Measurements from ENCODE around the gene QSER1. TPM values are rescaled to one million over a fixed set of nuclear protein-coding genes. Genes with fewer than 3 reads are reported as not detected.

The QSER1 gene
- total RNA-seq, 1 donor from 2014 or later: 23.4 TPM

DNA sequence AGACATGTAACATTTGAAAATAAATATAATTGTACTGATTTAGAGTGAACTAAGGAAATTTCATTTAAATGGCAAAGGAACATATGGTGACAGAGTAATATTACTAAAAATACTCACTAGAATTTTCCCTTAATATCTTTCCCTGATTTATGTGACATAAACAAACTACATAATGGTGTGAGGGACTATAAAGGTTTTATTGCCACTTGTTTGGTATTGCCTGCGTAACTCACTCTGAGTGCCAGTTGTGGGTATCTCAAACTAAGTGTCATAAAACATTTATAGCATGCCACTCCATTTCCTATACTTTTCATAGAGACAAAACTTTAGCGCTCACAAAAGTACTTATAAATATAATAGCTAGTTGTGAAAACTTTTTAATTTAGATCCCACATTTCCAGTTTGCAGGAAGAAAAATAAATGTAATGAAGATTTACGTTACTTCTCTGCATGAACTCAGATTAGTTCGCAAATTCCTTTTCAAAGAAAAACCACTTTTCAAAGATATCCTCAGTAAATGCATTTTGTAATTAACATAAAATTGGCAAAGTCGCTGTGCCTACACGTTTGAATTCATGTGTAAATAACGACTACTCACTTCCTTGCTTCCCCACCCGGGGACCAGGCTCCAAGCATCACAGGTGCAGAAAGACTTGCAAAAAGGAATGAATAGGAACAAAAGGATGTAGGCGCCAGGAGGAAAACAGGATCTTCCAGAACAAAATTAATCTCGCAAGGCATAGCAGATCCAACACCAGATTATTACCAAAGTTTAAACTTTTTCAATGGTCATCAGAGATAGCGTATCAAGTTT lies 1.6 kb upstream of the QSER1 start:
- no peak for DNase-seq (ENCODE audit: low spot score)

DNA sequence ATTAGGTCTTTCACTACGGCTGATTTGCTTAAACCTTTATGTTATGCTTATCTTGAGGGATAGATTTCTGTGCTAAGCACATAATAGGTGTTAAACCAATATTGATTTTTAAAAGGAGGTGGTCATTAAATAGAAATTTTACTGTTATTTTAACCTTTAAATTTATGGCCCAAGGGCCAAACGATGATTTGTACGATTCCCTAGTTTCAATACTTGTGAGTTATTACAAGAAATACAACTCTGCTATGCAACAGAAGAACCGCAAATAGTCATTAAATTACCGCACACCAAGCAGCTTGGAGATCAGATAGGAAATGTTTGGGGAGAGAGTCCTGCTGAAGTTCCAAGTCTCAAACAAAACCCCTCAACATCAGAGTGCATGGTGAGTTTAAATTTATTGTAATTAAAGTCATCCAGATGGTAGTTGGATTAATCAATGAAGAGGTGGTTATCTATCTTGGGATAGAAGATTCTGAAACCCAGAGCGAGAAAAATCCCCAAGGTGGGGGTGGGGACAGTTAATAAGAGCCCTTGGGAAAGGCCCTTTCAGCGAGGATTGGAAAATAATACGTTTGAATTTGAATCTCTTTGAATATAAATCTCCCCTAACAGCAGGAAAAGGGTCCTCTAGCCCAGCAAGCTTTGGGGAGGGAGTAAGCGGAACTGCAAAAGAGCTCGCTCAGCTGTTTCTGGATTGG lies 805 bp upstream of the QSER1 start:
- DNase-seq (ENCODE audit: low spot score): no peak

DNA sequence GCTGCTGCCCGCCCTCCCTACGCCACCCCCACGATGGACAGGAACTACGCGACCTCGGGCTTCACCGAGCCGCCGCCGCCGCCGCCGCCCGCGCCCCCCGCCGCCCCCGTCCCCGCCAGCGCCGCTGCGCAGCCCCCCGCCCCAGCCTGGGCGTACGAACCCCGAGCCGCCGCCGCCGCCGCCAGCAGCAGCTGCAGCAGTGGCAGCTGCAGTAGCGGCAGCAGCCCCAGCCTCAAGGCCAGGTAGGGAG lies 407 bp downstream of the QSER1 start:
- DNase-seq (ENCODE audit: low spot score): no peak

DNA sequence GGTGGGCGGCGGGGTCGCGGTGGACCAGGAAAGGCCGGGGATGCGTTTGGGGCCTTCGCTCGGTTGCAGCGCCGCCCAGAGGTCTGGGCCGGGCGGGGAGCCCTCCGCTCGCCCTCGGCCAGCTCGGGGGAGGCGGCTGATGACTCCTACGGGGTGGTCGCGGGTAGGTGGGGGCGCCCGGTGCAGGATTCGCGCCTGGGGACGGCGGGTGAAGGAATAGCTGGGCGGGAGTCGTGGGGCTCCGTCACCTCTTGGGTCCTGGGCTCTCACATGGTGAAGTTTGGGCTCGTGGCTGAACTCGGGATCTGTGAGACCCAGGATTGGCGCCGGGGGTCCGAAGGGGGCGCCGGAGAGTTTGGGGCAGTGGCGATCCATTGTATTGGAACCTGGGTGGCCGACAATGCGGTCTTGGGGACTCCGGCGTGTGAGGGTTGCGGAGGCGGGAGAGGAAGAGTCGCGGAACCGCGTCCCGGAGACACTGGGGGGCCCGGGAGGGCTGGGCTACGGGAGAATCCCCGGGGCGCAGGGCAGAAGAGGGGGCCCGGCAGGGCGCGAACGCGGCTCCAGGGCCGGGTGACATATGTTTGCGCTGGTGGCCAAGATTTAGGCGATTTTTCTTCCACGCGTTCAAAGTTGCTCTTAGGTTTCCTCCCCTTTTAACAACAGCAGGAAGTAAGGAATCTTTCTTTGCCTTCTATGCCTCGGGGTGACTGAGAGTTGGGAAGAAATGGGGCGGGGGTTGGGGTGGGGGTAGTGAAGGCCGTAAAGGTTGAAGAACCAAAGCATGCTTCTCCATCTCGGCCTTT lies 935 bp downstream of the QSER1 start:
- DNase-seq (ENCODE audit: low spot score): peak; percentile 50

DNA sequence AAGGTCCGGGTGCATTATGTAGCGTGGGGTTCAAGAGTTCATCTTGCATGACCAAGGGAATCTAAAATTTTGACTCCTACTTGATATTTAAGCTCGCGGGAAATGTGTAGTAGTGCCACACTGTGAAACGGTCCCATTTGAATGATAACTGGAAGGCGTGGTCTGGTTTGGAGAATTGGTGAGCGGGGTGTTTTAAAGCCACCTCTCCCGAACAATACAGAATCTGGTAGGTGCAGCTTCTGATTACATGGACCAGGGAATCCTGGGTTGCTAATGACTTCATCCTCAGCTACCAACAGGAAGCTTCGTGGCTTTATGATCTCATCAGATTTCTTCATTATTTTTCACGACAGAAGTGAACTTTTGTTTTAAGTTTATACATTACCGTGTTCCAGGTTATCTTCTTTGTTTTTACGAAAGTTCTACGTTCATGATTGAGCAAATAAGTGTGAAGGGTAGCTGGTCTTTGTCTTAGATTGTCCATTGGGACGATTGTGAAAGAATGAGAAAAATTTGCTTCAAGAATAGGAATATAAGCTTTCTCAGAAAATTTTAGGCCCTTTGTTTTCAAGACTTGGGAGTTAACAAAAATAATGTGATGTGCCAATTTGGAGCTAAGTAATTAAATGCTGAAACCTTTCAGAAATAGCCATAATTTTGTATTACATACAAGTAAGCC lies 1.7 kb downstream of the QSER1 start:
- DNase-seq (ENCODE audit: low spot score): no peak

DNA sequence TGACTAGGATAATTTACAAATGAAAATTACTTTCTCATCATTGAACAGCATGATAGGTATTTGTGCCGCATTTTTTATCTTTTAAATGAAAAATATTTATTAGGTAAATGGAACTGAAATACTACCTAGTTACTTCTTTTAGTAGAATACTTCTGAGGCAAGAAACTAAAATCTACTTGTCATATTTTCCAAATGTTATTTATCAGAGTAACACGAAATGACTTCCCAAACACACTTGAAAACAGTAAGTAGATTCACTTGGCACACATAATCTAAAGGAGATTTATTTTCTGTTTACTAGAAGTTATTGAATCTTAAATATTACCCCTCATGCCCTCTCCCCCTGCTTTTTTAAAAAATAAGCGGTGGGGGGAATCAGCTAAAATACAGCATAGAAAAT lies 2.3 kb downstream of the QSER1 start:
- DNase-seq (ENCODE audit: low spot score): no peak

DNA sequence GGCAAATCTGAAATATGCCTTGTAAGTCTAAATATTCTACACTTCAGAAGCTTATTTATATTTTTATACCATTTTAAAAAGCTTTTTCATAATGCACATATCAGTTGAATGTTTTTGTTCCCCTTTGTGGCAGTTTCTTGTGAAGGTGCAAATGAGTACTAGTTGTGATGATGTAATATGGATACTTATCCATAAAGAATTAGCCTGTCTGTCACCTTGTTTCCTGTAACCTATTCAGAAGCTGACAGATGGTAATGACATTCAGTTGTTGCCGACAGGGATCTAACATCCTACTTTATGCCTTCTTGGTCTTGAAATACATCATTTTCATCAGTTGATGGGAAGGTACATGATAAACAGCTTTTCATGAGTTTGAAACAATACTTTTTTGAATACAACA lies 2.9 kb downstream of the QSER1 start:
- no peak for DNase-seq (ENCODE audit: low spot score)

DNA sequence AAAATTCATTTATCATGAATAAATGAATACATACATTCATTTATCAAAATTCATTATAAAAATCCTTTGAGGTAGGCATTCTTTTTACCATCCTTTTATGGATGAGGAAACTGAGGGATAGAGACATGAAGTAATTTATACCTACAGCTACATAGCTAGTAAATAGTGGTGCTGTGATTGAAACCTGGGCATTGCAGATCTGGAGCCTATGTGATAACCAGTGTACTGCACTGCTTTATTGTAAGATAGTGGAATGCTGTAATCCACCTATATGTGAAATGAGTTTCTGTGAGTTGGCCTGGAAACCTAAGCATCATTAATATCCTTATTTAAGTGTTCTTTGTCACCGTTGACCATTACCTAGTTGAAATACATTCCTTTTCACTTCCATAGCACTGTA lies 4.5 kb downstream of the QSER1 start:
- no peak for DNase-seq (ENCODE audit: low spot score)

DNA sequence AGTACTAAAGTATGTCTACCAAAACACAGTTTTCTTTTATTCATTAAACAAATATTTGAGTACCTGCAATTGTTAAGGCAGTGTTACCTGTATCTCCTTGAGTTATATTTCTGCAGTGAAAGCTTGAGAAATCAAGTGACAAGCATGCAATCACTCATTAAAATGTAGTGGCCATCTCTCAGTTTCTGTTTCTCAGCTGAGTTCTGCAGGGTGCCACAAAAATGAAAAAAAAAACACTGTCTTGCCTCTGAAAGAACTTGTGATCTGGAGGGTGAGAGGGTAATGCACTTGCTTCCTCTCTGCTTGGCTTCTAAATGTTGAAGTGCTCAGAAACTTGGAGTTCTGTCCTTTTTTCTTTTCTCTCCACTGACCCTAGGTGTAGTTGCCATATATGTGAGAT lies 6.8 kb downstream of the QSER1 start:
- no peak for DNase-seq (ENCODE audit: low spot score)

DNA sequence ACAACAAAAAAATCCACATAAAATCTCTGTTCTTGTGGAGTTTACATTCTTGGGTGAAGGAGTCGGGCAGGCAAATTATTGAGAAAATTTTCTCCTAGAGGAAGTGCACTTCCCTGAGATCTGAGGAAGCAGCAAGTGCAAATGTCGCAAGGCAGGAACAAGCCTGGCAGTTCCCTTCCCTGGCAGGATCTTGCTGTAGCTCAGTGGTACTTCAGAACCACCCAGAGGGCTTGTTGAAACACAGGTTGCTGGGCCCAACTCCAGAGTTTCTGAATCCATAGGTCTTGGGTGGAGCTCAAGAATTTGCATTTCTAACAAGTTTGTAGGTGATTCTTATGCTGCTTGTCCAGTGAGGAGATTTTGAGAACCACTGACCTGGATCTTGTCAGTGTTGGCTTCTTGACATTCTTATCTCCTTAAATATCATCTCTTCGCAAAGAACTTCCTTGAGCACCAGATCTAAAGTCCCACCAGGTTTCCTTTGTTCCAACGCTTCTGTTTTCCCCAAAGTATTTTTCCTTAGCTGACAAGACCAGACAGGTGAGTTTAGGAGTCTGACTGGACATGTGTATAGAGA lies 9.6 kb downstream of the QSER1 start:
- no peak for DNase-seq (ENCODE audit: low spot score)

DNA sequence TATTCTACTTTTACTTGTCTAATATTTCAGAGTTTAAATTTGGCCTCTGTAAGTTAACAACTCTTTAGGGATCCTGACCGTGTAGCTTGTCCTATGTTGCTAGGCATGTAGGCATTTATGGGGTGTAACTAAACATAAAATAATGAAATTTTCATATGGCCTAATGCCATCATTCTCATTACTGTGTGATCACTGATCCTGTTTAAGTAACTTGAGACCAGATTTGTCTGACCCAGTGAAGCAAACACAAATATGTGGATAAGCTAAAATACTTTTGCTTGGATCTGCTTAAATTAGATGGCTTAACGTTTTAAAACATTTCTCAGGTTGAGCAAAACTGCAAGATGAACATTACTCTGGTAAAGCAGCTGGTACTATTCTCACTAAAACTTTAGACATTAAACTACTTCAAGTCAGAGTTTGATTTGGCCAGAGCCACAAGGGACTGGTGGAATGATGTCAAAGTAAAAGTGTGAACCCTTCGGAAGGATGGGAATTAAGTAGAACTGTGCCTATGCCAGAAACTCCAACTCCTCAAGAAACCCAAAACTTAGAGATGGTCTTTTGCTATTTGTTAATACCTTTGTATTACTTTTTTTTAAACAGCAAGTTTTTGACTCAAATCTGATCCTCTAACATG lies 12.5 kb downstream of the QSER1 start:
- DNase-seq (ENCODE audit: low spot score): no peak

DNA sequence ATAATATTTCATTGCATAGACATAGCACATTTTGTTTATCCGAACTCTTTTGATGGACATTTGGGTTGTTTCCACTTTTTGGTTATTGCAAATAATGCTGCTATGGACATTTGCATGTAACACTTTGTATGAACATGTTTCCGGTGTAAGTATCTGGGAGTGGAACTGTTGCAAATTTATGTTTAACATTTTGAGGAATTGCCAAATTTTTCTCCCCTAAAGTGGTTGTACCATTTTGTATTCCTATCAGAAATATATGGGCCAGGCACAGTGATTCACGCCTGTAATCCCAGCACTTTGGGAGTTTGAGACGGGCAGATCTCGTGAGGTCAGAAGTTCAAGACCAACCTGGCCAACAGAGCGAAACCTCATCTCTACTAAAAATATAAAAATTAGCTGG lies 16.0 kb downstream of the QSER1 start:
- DNase-seq (ENCODE audit: low spot score): no peak

DNA sequence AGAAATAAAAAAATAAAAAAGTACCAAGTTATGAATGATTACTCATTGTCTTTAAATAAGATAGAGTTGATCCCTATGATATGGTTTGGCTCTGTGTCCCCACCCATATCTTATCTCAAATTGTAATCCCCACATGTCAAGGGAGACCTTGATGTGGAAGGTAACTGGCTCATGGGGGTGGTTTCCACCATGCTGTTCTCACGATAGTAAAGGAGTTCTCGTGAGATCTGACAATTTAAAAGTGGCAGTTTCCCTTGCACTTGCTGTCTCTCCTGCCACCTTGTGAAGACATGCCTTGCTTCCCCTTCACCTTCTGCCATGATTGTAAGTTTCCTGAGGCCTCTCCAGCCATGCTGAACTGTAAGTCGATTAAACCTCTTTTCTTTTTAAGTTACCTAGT lies 18.8 kb downstream of the QSER1 start:
- no peak for DNase-seq (ENCODE audit: low spot score)

DNA sequence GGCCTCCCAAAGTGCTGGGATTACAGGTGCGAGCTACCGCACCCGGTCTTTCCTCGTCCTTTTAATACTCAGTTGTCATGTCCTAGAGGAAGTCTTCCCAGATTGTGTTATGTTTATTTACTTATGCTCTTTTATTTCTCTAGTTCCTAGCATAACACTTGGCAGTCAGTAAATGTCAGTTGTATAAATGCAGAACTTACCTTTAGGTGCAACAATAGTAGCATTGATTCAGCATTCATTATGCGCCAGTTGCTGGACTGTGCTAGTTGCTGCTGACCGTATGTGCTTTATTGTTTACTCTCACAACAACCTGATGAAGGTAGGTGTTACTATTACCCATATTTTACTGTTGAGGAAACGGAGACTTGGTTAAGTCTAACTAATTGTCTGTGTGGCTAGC lies 20.8 kb downstream of the QSER1 start:
- no peak for DNase-seq (ENCODE audit: low spot score)

DNA sequence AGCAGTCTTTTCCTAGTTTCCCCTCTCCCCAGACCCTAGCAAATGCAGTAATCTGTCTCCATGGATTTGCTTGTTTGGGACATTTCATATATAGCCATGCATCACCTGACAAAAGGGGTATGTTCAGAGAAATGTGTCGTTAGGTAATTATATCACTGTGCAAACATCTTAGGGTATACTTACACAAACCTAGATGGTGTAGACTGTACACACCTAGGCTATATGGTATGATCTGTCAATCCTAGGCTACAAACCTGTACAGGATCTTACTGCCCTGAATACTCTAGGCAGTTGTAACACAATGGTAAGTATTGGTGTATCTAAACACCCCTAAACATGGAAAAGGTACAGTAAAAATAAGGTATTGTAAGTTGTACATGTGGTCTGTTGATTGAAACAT lies 23.8 kb downstream of the QSER1 start:
- DNase-seq (ENCODE audit: low spot score): no peak

DNA sequence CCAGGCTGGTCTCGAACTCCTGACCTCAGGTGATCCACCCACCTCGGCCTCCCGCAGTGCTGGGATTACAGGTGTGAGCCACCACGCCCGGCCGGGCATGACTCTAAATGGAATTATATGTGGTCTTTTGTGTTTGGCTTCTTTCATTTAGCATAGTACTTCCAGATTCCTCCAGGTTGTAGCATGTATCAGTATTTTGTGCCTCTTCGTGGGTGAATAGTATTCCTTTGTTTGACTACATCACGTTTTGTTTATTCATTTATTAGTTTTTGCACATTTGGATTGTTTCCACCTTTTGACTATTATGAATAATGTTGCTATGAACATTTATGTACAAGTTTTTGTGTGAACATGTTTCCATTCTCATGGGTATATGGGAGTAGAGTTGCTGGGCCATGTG lies 24.4 kb downstream of the QSER1 start:
- no peak for DNase-seq (ENCODE audit: low spot score)

DNA sequence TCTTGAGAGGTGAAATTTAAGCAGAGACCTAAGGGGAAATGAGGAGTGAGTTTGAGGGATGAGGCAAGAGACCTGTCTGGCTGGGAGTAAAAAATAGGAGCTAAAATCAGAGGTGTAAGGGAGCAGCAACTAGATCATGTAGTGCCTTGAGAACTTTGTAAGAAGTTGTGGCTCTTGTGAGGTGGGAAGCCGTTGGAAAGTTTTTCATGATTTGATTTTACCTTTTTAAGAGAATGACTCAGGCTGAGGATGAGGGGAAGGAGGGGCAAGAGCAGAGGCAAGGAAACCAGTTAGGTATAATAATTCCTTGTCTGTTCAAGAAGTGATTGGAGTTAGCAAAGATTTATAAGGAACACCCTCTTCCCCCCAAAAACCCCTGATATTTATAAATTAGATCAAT lies 25.8 kb downstream of the QSER1 start:
- no peak for DNase-seq (ENCODE audit: low spot score)

DNA sequence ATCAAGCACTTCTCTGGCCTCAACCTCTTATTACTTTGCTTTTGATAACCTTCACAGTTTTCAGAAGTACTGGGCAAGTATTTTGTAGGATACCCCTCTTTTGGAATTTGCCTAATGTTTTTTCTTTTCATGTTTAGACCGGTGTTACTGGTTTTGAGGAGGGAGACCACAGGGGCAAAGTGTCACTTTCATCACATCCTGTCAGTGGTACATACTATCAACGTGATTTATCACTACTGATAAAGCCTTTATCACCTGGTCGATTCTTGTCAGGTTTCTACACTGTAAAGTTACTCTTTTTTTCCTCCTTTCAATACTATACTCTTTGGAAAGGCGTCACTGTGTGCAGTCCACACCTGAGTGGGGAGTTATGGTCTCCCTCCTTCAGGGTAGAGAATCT lies 26.7 kb downstream of the QSER1 start:
- no peak for DNase-seq (ENCODE audit: low spot score)

DNA sequence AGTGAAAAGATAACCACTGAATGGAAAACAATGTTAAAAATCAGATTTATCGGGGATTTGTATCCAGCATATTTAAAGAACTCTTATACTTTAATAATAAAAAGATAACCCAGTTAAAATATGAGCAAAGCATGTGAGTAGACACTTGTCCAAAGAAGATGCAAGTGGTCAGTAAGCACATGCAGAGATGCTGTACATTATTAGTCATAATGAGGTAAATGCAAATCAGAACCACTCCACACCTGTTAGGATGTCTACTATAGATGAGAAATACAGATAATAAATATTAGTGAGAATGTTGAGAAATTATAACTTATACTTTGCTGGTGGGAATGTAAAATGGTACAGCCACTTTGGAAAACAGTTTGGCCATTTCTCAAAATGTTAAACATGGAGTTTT lies 28.0 kb downstream of the QSER1 start:
- no peak for DNase-seq (ENCODE audit: low spot score)

DNA sequence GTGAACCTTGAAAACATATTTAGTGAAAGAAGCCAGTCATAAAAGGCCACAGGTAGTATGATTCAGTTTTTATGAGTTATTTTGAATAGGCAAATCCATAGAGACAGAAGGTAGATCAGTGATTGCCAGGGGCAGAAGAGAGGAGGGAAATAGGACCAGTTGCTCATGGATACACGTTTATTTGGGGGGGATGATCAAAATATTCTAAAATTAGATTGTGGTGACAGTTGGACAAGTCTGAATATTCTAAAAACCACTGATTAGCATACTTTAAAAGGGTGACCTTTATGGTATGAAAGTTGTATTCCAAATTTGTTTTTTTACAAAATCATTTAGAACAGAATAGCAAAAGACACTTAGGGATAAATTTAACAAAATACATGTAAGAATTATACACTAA lies 28.6 kb downstream of the QSER1 start:
- DNase-seq (ENCODE audit: low spot score): no peak

DNA sequence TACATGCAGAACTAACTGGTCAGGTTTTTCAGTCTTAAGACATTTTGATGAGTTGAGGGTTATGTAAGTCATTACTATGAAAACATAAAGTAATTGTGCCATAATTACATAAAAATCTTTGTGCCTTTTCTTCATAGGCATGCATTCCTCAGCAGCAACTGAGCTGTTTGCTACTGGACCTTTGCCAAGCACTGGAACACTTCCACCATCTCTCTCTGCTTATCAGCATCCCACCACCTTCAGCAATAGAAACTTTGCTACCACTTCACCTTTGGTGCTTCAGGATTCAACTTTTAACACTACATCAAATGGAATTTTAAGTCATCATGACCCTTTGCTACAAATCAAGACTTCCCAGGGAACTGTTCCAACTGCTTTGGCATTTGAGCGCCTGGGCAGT lies 39.0 kb downstream of the QSER1 start:
- DNase-seq (ENCODE audit: low spot score): no peak

Data from umbilical cord (tissue), 2 donors.